Measurements from ENCODE around the gene G6PD. TPM values are rescaled to one million over a fixed set of nuclear protein-coding genes. Genes with fewer than 3 reads are reported as not detected.
"Not testable (repeated sequence)": the region's sequence is repeated elsewhere in the genome, so short reads cannot be mapped to it uniquely, and the experiment has no call there.

G6PD gene
- 100 to 1,000 TPM; 116 to 117 TPM for total RNA-seq

GRCh38 chrX:154546354-154547244 is at the start of gene G6PD:
Gene G6PD, minus strand, starts transcription at chrX:154546846. Its CDS starts 691 bp downstream, at chrX:154546155.
- no peaks in the 10 kb centered on the region for H3K9me3 Mint-ChIP-seq (ENCODE audit: low read depth)

GRCh38 chrX:154595559-154596249 is 49.1 kb upstream of the G6PD start:
- DNase-seq (no peak), ATAC-seq (no peak)
- Mint-ChIP-seq H3K27ac (no peak overlapping the region), H3K4me3 (no peak overlapping the region), H3K27me3 (peaks cover 5% of the 10 kb centered on the region), H3K9me3 (ENCODE audit: low read depth) (no peaks in the 10 kb centered on the region), H3K36me3 (no peaks in the 10 kb centered on the region), H3K4me1 (peaks cover 20% of the 10 kb centered on the region)
- CTCF ChIA-PET: no interaction called here

More at GRCh38 chrX:154546354-154547244, at the start of gene G6PD:
- H3K4me1 Mint-ChIP-seq: peaks cover 63% of the 10 kb centered on the region
- peak; percentile 85 for DNase-seq
- CTCF ChIA-PET: no interaction called here
- H3K36me3 Mint-ChIP-seq: peaks cover 24% of the 10 kb centered on the region
- H3K27me3 Mint-ChIP-seq: no peaks in the 10 kb centered on the region
- ATAC-seq: peak; percentile 59
- peak within 1 kb of the TSS; percentile 99 for H3K4me3 Mint-ChIP-seq
- peak within 1 kb of the TSS; percentile 94 for H3K27ac Mint-ChIP-seq

DNA sequence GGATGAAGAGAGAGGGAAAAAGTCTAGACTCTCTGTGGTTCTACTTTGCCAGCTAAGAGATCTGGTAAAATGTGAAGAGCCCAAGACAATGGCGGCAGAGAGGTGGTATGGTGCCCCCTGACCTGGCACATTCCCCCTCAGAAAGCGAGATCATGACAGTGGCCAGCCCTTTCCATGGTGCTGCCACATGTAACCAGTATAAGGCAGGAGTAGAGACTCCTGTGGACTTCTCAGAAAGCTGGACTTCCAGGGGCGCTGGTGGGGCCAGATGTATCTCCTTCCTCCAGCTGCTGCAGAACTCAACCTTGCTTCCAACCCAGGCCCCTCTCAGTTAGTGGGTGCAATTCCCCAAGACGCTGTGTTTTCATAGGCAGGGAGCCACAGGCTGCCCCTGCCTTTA is 47.8 kb upstream of the G6PD start:
- H3K36me3 Mint-ChIP-seq: no peaks in the 10 kb centered on the region
- no peaks in the 10 kb centered on the region for H3K9me3 Mint-ChIP-seq (ENCODE audit: low read depth)
- no peak overlapping the region for H3K4me3 Mint-ChIP-seq
- ATAC-seq (no peak), DNase-seq (no peak)
- CTCF ChIA-PET: no interaction called here
- H3K4me1 Mint-ChIP-seq: peaks cover 9% of the 10 kb centered on the region
- peaks cover 5% of the 10 kb centered on the region for H3K27me3 Mint-ChIP-seq
- H3K27ac Mint-ChIP-seq: no peak overlapping the region

- CTCF ChIA-PET: no interaction called here
- Mint-ChIP-seq H3K9me3 (ENCODE audit: low read depth) (no peaks in the 10 kb centered on the region), H3K36me3 (no peaks in the 10 kb centered on the region), H3K27ac (no peak overlapping the region), H3K27me3 (peaks cover 5% of the 10 kb centered on the region), H3K4me1 (peaks cover 9% of the 10 kb centered on the region), H3K4me3 (no peak overlapping the region)
- ATAC-seq (no peak), DNase-seq (no peak)
Observed at GRCh38 chrX:154593201-154593600, 46.6 kb upstream of the G6PD start.

GRCh38 chrX:154592505-154592904 is 45.9 kb upstream of the G6PD start:
- H3K36me3 Mint-ChIP-seq: no peaks in the 10 kb centered on the region
- H3K27ac Mint-ChIP-seq: no peak overlapping the region
- no peak for ATAC-seq
- H3K27me3 Mint-ChIP-seq: peaks cover 5% of the 10 kb centered on the region
- CTCF ChIA-PET: interaction anchor here (0.6 kb wide), 1 partner anchor 256 kb away, joined by 3 read pairs; no protein-coding TSS in a partner anchor
- H3K4me3 Mint-ChIP-seq: no peak overlapping the region
- no peak for DNase-seq
- peaks cover 9% of the 10 kb centered on the region for H3K4me1 Mint-ChIP-seq
- H3K9me3 Mint-ChIP-seq (ENCODE audit: low read depth): no peaks in the 10 kb centered on the region

DNA sequence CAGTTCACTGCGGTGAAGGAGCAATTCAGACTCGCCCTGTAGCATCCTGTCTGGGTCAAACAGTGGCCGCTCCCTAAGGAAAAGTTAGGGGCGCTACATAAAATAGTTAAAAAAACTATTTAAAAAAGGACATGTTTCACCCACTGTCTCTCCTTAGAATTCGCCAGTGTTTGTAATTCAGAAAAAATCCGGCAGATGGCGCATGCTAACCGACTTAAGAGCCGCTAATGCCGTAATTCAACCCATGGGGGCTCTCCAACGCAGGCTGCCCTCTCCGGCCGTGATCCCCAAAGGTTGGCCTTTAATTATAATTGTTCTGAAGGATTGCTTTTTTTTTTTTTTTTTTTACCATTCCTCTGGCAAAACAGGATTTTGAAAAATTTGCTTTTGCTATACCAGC is 43.8 kb upstream of the G6PD start:
- CTCF ChIA-PET; ATAC-seq; DNase-seq; H3K9me3 Mint-ChIP-seq (ENCODE audit: low read depth); H3K27ac Mint-ChIP-seq; H3K4me3 Mint-ChIP-seq; H3K36me3 Mint-ChIP-seq; H3K27me3 Mint-ChIP-seq; H3K4me1 Mint-ChIP-seq: not testable (repeated sequence)

- H3K9me3 Mint-ChIP-seq (ENCODE audit: low read depth); H3K36me3 Mint-ChIP-seq; CTCF ChIA-PET; DNase-seq; H3K4me1 Mint-ChIP-seq; H3K27ac Mint-ChIP-seq; H3K4me3 Mint-ChIP-seq; H3K27me3 Mint-ChIP-seq: not testable (repeated sequence)
- peak; percentile 49 for ATAC-seq
Observed at GRCh38 chrX:154584585-154585183, 38.0 kb upstream of the G6PD start, which contains the start of gene CTAG1A. Gene CTAG1A, plus strand, starts transcription at chrX:154585133. Its CDS starts 74 bp downstream, at chrX:154585207.

DNA sequence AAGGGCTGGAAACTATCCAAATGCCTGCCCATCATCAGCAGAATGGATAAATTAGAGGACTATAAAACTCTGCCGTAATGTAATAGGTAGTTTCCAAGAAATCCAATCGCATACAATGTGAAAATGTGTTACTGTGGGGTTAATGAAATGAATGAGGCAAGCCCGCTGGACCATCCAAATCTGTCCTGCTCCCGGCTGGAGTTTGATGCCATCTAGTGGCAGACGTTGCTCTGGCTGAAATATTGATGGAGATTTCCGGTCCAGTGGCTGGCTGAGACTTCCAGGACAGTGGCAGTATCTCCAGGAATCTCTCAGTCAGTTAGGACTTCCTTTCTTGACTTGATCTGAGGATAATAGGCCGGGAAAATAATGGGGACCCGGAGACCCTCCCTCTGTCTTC is 36.3 kb upstream of the G6PD start:
- H3K27me3 Mint-ChIP-seq; H3K27ac Mint-ChIP-seq; ATAC-seq; DNase-seq; H3K36me3 Mint-ChIP-seq; H3K9me3 Mint-ChIP-seq (ENCODE audit: low read depth); H3K4me3 Mint-ChIP-seq; CTCF ChIA-PET; H3K4me1 Mint-ChIP-seq: not testable (repeated sequence)

GRCh38 chrX:154575076-154575475 is 28.4 kb upstream of the G6PD start:
- H3K4me3 Mint-ChIP-seq: not testable (repeated sequence)

DNA sequence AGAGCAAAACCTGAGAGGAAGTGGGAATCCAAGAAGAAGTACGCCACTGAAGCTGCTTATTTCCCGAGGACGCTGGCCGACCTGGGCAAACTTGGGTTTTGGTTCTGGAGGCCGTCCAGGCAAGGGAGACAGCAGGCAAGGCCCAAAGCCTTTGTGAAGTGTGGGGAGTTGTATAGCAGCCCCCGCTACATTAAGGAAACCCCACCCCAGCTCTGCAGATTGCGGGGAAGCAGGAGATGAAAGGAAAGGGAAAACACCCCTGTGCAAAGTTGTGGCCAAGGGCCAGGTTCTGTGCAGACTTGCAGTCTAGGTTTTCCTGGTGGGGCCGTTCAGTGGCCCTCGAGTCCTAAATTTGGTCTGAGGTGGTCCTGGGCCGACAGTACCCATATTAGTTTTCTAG is 26.4 kb upstream of the G6PD start:
- H3K4me1 Mint-ChIP-seq; H3K27ac Mint-ChIP-seq; H3K9me3 Mint-ChIP-seq (ENCODE audit: low read depth); H3K36me3 Mint-ChIP-seq; H3K4me3 Mint-ChIP-seq; DNase-seq; H3K27me3 Mint-ChIP-seq; CTCF ChIA-PET; ATAC-seq: not testable (repeated sequence)

More at GRCh38 chrX:154575076-154575475, 28.4 kb upstream of the G6PD start:
- DNase-seq; H3K27me3 Mint-ChIP-seq; H3K4me1 Mint-ChIP-seq; H3K27ac Mint-ChIP-seq; H3K9me3 Mint-ChIP-seq (ENCODE audit: low read depth); CTCF ChIA-PET; H3K36me3 Mint-ChIP-seq: not testable (repeated sequence)
- peak; percentile 36 for ATAC-seq

DNA sequence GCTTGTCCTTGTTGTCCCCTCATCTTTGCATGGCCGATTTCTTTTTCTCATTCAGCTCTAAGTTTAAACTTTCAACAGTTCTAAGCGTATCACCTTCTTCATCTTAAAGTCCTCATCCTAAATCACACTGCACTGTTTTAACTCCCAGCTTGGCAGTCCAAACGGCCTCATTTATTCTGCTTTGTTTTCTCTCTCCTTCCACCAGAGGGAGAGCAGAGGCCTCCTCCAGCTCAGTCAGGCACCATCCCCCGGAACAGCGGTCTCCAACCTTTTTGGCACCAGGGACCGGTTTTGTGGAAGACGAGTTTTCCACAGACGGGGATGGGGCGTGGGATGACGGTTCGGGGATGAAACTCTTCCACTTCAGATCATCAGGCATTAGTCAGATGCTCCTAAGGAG is 23.7 kb upstream of the G6PD start:
- ATAC-seq; H3K27me3 Mint-ChIP-seq; H3K4me3 Mint-ChIP-seq; H3K27ac Mint-ChIP-seq; H3K36me3 Mint-ChIP-seq; H3K4me1 Mint-ChIP-seq; CTCF ChIA-PET; H3K9me3 Mint-ChIP-seq (ENCODE audit: low read depth); DNase-seq: not testable (repeated sequence)

- H3K4me3 Mint-ChIP-seq; ATAC-seq; H3K4me1 Mint-ChIP-seq; H3K27me3 Mint-ChIP-seq; H3K9me3 Mint-ChIP-seq (ENCODE audit: low read depth); H3K36me3 Mint-ChIP-seq; CTCF ChIA-PET; DNase-seq; H3K27ac Mint-ChIP-seq: not testable (repeated sequence)
Observed at GRCh38 chrX:154562295-154562694, 15.6 kb upstream of the G6PD start.

DNA sequence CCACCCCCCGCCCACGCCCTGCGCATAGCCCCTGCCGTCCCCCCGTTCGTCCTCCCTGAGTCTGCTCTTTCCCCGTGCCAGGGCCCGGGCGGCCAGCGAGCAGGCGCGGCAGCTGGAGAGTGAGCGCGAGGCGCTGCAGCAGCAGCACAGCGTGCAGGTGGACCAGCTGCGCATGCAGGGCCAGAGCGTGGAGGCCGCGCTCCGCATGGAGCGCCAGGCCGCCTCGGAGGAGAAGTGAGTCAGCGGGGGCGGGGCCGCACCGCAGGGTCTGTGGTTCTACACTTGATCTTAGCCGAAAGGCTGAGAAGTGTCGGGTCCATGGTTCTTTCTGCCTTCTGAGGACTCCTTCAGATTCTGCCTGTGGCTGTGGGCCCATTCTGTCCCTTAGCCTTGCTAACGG is 13.7 kb upstream of the G6PD start:
- H3K27me3 Mint-ChIP-seq; H3K36me3 Mint-ChIP-seq; ATAC-seq; H3K9me3 Mint-ChIP-seq (ENCODE audit: low read depth); CTCF ChIA-PET; H3K27ac Mint-ChIP-seq; H3K4me1 Mint-ChIP-seq; DNase-seq; H3K4me3 Mint-ChIP-seq: not testable (repeated sequence)
